ENCODE measurements around the gene TAS2R41. TPM values are rescaled to one million over a fixed set of nuclear protein-coding genes. Genes with fewer than 3 reads are reported as not detected.

The TAS2R41 gene
- total and polyA plus RNA-seq, 7 experiments from 2014 or later = 1.7 to 3.4 (median 2.0) TPM; not detected in 3

- Mint-ChIP-seq H3K9me3 (peaks cover 0 to 6% (median 0%) of the 10 kb centered on the region in 11 donors), H3K4me3 (no peak overlapping the region), H3K27ac (peak overlapping the region in 1 of 9 donors; percentile 49), H3K4me1 (no peaks in the 10 kb centered on the region), H3K27me3 (no peaks in the 10 kb centered on the region), H3K36me3 (peaks cover 0 to 63% (median 36%) of the 10 kb centered on the region in 5 donors)
- Histone ChIP-seq H3K4me3 (ENCODE audit: low read length) (no peak overlapping the region), H3K9me3 (ENCODE audit: control insufficient read depth in 2 of 3, low read length in 3 of 3) (no peaks in the 10 kb centered on the region), H3K36me3 (ENCODE audit: control insufficient read depth in 2 of 3, insufficient read depth in 3 of 3, low read length in 3 of 3) (peaks cover 0 to 10% (median 0%) of the 10 kb centered on the region in 3 experiments), H3K27ac (ENCODE audit: low read depth, low read length) (no peak overlapping the region), H3K27me3 (ENCODE audit: control insufficient read depth in 2 of 2, insufficient read depth in 2 of 2, low read length in 2 of 2) (no peaks in the 10 kb centered on the region), H3K4me1 (ENCODE audit: control insufficient read depth in 2 of 2, insufficient read depth in 2 of 2, low read length in 2 of 2) (no peaks in the 10 kb centered on the region)
- intact Hi-C loops (cut with micrococcal nuclease) = no loop called here
- no peak for DNase-seq
- ChIA-PET POLR2A (no interaction called here), CTCF (no interaction called here)
- ATAC-seq = no peak
Measured at GRCh38 chr7:143503261-143503660, 25.6 kb downstream of the TAS2R41 start.

GRCh38 chr7:143504215-143504936 lies 26.7 kb downstream of the TAS2R41 start:
- peaks cover 0 to 6% (median 0%) of the 10 kb centered on the region in 11 donors for H3K9me3 Mint-ChIP-seq
- H3K4me1 Mint-ChIP-seq = no peaks in the 10 kb centered on the region
- no peaks in the 10 kb centered on the region for H3K9me3 ChIP-seq (ENCODE audit: control insufficient read depth in 2 of 3, low read length in 3 of 3)
- no peaks in the 10 kb centered on the region for H3K27me3 ChIP-seq (ENCODE audit: control insufficient read depth in 2 of 2, insufficient read depth in 2 of 2, low read length in 2 of 2)
- H3K36me3 Mint-ChIP-seq = peaks cover 0 to 63% (median 40%) of the 10 kb centered on the region in 5 donors
- H3K4me1 ChIP-seq (ENCODE audit: control insufficient read depth in 2 of 2, insufficient read depth in 2 of 2, low read length in 2 of 2) = no peaks in the 10 kb centered on the region
- CTCF ChIA-PET = interaction anchor here (0.6 kb wide), 1 partner anchor 87 kb away, joined by 3 read pairs; no protein-coding TSS in a partner anchor
- ATAC-seq (no peak), DNase-seq (no peak)
- no peak overlapping the region for H3K4me3 Mint-ChIP-seq
- no peak overlapping the region for H3K27ac Mint-ChIP-seq
- intact Hi-C loops (cut with micrococcal nuclease) = no loop called here
- no peak overlapping the region for H3K4me3 ChIP-seq (ENCODE audit: low read length)
- POLR2A ChIA-PET = no interaction called here
- peaks cover 0 to 10% (median 0%) of the 10 kb centered on the region in 3 experiments for H3K36me3 ChIP-seq (ENCODE audit: control insufficient read depth in 2 of 3, insufficient read depth in 3 of 3, low read length in 3 of 3)
- H3K27me3 Mint-ChIP-seq = no peaks in the 10 kb centered on the region
- no peak overlapping the region for H3K27ac ChIP-seq (ENCODE audit: low read depth, low read length)

GRCh38 chr7:143504937-143505297 lies 27.2 kb downstream of the TAS2R41 start:
- no peak overlapping the region for H3K27ac Mint-ChIP-seq
- H3K4me1 ChIP-seq (ENCODE audit: control insufficient read depth in 2 of 2, insufficient read depth in 2 of 2, low read length in 2 of 2) = no peaks in the 10 kb centered on the region
- H3K9me3 ChIP-seq (ENCODE audit: control insufficient read depth in 2 of 3, low read length in 3 of 3) = no peaks in the 10 kb centered on the region
- ATAC-seq (no peak), DNase-seq (no peak)
- intact Hi-C loops (cut with micrococcal nuclease) = no loop called here
- H3K27ac ChIP-seq (ENCODE audit: low read depth, low read length) = no peak overlapping the region
- peaks cover 0 to 61% (median 43%) of the 10 kb centered on the region in 5 donors for H3K36me3 Mint-ChIP-seq
- ChIA-PET CTCF (no interaction called here), POLR2A (no interaction called here)
- H3K27me3 ChIP-seq (ENCODE audit: control insufficient read depth in 2 of 2, insufficient read depth in 2 of 2, low read length in 2 of 2) = no peaks in the 10 kb centered on the region
- no peaks in the 10 kb centered on the region for H3K4me1 Mint-ChIP-seq
- H3K9me3 Mint-ChIP-seq = peaks cover 0 to 6% (median 0%) of the 10 kb centered on the region in 11 donors
- H3K36me3 ChIP-seq (ENCODE audit: control insufficient read depth in 2 of 3, insufficient read depth in 3 of 3, low read length in 3 of 3) = peaks cover 0 to 6% (median 0%) of the 10 kb centered on the region in 3 experiments
- H3K4me3 Mint-ChIP-seq = no peak overlapping the region
- no peak overlapping the region for H3K4me3 ChIP-seq (ENCODE audit: low read length)
- H3K27me3 Mint-ChIP-seq = no peaks in the 10 kb centered on the region

GRCh38 chr7:143505838-143506237 lies 28.2 kb downstream of the TAS2R41 start:
- ChIA-PET POLR2A (no interaction called here), CTCF (interaction anchor here (0.6 kb wide), 1 partner anchor 9 kb away, joined by 4 read pairs; no protein-coding TSS in a partner anchor)
- H3K36me3 ChIP-seq (ENCODE audit: control insufficient read depth in 2 of 3, insufficient read depth in 3 of 3, low read length in 3 of 3) = no peaks in the 10 kb centered on the region
- no peaks in the 10 kb centered on the region for H3K27me3 ChIP-seq (ENCODE audit: control insufficient read depth in 2 of 2, insufficient read depth in 2 of 2, low read length in 2 of 2)
- H3K4me1 ChIP-seq (ENCODE audit: control insufficient read depth in 2 of 2, insufficient read depth in 2 of 2, low read length in 2 of 2) = no peaks in the 10 kb centered on the region
- H3K4me1 Mint-ChIP-seq = no peaks in the 10 kb centered on the region
- intact Hi-C loops (cut with micrococcal nuclease) = no loop called here
- ATAC-seq (no peak), DNase-seq (no peak)
- H3K4me3 ChIP-seq (ENCODE audit: low read length) = no peak overlapping the region
- no peaks in the 10 kb centered on the region for H3K9me3 ChIP-seq (ENCODE audit: control insufficient read depth in 2 of 3, low read length in 3 of 3)
- H3K27me3 Mint-ChIP-seq = no peaks in the 10 kb centered on the region
- H3K4me3 Mint-ChIP-seq = no peak overlapping the region
- no peak overlapping the region for H3K27ac Mint-ChIP-seq
- H3K9me3 Mint-ChIP-seq = peaks cover 0 to 6% (median 0%) of the 10 kb centered on the region in 11 donors
- peaks cover 0 to 62% (median 45%) of the 10 kb centered on the region in 5 donors for H3K36me3 Mint-ChIP-seq
- no peak overlapping the region for H3K27ac ChIP-seq (ENCODE audit: low read depth, low read length)

DNA sequence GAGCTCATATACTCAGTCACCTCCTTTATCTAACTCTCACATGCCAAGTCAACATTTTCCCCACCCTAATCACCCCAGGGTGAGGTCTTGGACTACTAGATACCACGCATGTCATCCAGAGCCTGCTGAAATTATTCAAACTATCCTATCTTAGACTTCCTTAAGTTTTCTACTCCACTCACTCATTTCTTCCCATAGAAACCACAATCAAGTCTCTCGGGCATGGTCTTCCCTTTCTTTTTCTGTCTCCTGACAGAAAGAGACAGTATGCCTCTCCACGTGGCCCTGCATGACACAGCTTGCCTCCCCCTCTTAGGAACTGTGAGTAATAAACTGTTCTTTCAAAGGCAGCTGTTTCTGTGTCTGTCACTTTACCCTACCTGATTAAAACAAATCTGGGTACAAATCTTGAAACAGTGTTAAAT lies 29.4 kb downstream of the TAS2R41 start:
- H3K9me3 ChIP-seq (ENCODE audit: control insufficient read depth in 2 of 3, low read length in 3 of 3) = no peaks in the 10 kb centered on the region
- no peaks in the 10 kb centered on the region for H3K27me3 ChIP-seq (ENCODE audit: control insufficient read depth in 2 of 2, insufficient read depth in 2 of 2, low read length in 2 of 2)
- intact Hi-C loops (cut with micrococcal nuclease) = no loop called here
- Mint-ChIP-seq H3K27ac (no peak overlapping the region), H3K4me3 (no peak overlapping the region), H3K4me1 (no peaks in the 10 kb centered on the region), H3K27me3 (no peaks in the 10 kb centered on the region), H3K9me3 (peaks cover 0 to 6% (median 0%) of the 10 kb centered on the region in 11 donors), H3K36me3 (peaks cover 0 to 56% (median 39%) of the 10 kb centered on the region in 5 donors)
- H3K36me3 ChIP-seq (ENCODE audit: control insufficient read depth in 2 of 3, insufficient read depth in 3 of 3, low read length in 3 of 3) = no peaks in the 10 kb centered on the region
- CTCF ChIA-PET = no interaction called here
- ATAC-seq (no peak), DNase-seq (no peak)
- H3K4me3 ChIP-seq (ENCODE audit: low read length) = no peak overlapping the region
- H3K27ac ChIP-seq (ENCODE audit: low read depth, low read length) = no peak overlapping the region
- POLR2A ChIA-PET = no interaction called here
- no peaks in the 10 kb centered on the region for H3K4me1 ChIP-seq (ENCODE audit: control insufficient read depth in 2 of 2, insufficient read depth in 2 of 2, low read length in 2 of 2)

- Mint-ChIP-seq H3K36me3 (peaks cover 0 to 60% (median 44%) of the 10 kb centered on the region in 5 donors), H3K27ac (no peak overlapping the region), H3K4me3 (no peak overlapping the region), H3K9me3 (peaks cover 0 to 6% (median 0%) of the 10 kb centered on the region in 11 donors), H3K27me3 (no peaks in the 10 kb centered on the region), H3K4me1 (no peaks in the 10 kb centered on the region)
- Histone ChIP-seq H3K27me3 (ENCODE audit: control insufficient read depth in 2 of 2, insufficient read depth in 2 of 2, low read length in 2 of 2) (no peaks in the 10 kb centered on the region), H3K4me3 (ENCODE audit: low read length) (no peak overlapping the region), H3K4me1 (ENCODE audit: control insufficient read depth in 2 of 2, insufficient read depth in 2 of 2, low read length in 2 of 2) (no peaks in the 10 kb centered on the region), H3K27ac (ENCODE audit: low read depth, low read length) (no peak overlapping the region), H3K9me3 (ENCODE audit: control insufficient read depth in 2 of 3, low read length in 3 of 3) (no peaks in the 10 kb centered on the region), H3K36me3 (ENCODE audit: control insufficient read depth in 2 of 3, insufficient read depth in 3 of 3, low read length in 3 of 3) (no peaks in the 10 kb centered on the region)
- ChIA-PET CTCF (no interaction called here), POLR2A (no interaction called here)
- ATAC-seq = no peak
- no peak for DNase-seq
- intact Hi-C loops (cut with micrococcal nuclease) = no loop called here
Measured at GRCh38 chr7:143507534-143508055, 29.9 kb downstream of the TAS2R41 start.
